Spleen (tissue), 7 donors: Measurements from ENCODE around the gene IPCEF1.

ENCODE experiments used
- CTCF ChIP-seq, 11 experiments: fragments of 200-600 bp in 7 of 11; fragments of 450-650 bp in 4 of 11; sonication (generic) in 4 of 11; IDR thresholded peaks in 8 of 11; conservative IDR thresholded peaks in 3 of 11; 1 replicate in 7 of 11; 2 replicates in 4 of 11; pipeline versions ENCODE4 v1.4.0 to v1.8.0; 2016 to 2021; ENCODE audit warnings: antibody characterized with exemption in 11 of 11, inconsistent platforms in 4 of 11, mild to moderate bottlenecking in 1 of 11
- POLR2AphosphoS5 ChIP-seq, 3 donors: sonication (generic); formaldehyde crosslinking; IDR thresholded peaks; one replicate each; pipeline ENCODE4 v1.5.1; 2017; ENCODE audit warnings: antibody characterized with exemption in 3 of 3
- donor health status: DM: no; HTN: no; CAD: no; lungs with moderate emphysema.
- donor health status: DM: no; HTN: no; CAD: no.
- donor health status: DM: no; HTN: no; CAD: no.

- TF ChIP-seq CTCF (IDR thresholded peaks at IDR 0.05 in 8 of 11, conservative IDR thresholded peaks at IDR 0.05 in 3 of 11) = no peak
- TF ChIP-seq POLR2AphosphoS5 (IDR thresholded peaks at IDR 0.05) = no peak
These were observed 231.2 kb downstream of the IPCEF1 start for GRCh38 chr6:154125421-154125820.
